HG03558 (cell line): ENCODE measurements around the gene UBE2L5.

Source experiments
- ATAC-seq: cut with Tn5 transposase; IDR thresholded peaks from one replicate; pipeline ENCODE4 v1.9.1; 2021; ENCODE audit warnings: moderate number of reproducible peaks; ENCODE audit not compliant: unreplicated experiment; ENCODE audit errors: extremely low read depth

UBE2L5 gene

DNA sequence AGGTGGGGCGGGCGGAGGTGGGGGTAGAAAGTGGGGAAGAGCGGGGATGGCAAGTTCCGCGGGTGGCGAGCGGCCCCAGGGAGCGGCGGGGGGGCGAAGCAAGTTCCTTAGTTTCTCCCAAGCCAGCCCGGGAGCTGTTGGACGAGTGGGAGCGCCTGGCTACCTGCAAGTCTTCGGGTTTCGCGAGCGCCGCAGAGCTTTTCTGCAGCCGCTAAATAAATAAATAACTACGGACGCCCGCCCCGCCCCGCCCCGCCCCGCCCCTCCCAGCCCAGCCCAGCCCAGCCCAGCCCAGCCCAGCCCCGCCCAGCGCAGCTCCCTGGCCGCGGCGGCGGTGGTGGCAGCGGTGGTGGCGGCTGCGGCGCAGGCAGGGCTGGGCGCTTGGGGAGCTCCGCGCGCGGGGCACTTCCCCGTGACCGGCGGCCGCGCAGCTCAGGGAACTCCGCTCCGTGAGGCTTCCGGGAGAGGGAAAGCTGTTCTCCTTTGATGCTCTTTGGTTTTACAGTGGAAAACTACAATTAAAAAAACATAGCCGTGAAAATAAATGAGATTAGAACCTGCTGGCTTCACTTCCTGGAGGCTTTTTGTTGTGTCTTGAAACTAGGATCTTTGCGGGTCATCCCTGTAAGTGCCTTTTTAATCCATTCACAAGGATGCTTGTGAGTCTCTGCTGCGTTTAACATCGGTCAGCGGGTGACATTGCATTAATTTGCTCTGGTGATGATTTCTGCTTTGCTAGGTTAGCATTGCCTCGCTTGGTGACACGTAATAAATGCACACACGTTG is at the start of gene UBE2L5:
TSS of gene UBE2L5 (plus strand) at position 440 of the 786 bp plus-strand sequence. CDS start 5,498 bp downstream, outside the sequence.
- ATAC-seq = no peak

DNA sequence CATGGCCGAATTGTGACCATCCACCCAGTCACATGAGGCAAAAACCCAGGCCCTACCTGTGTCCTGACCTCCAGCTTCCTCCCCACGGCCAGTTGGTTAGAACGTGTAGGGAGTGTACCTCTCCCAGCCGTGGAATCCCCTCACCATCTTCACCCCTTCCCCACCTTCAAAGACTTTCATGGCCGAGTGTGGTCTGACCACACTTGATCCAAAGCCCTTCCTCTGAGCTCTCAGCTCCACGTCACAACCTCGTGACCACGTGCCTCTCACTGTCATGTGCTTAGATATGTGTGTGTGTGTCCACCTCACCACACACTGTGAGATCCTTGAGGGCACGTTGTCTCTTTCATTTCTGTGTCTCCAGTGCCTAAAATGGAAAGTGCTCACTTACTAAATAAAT is 48.6 kb upstream of the UBE2L5 start:
- ATAC-seq = no peak

- no peak for ATAC-seq
These were observed 46.9 kb upstream of the UBE2L5 start for GRCh38 chr13:30375265-30375835.

- peak; percentile 29 for ATAC-seq
These were observed 45.6 kb upstream of the UBE2L5 start for GRCh38 chr13:30376426-30377311.

GRCh38 chr13:30377312-30377685 is 45.0 kb upstream of the UBE2L5 start:
- no peak for ATAC-seq

DNA sequence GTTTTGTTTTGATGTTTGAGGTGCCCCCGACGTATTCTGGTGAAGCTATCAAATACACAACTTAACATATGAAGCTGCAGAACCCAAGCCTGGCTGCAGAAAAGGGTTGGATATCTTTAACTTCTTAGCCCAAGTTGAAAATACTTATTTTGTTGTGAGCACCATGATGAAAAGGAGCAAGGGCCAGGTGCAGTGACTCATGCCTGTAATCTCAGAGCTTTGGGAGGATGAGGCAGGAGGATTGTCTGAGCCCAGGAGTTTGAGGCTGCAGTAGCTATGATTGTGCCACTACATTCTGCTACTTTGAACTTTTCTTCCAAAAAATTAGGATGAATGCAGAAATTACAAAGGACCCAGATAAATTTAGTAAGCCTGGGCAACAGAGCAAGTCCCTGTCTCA is 44.1 kb upstream of the UBE2L5 start:
- ATAC-seq = no peak

- ATAC-seq = no peak
These were observed 41.2 kb upstream of the UBE2L5 start for GRCh38 chr13:30381049-30381448.

DNA sequence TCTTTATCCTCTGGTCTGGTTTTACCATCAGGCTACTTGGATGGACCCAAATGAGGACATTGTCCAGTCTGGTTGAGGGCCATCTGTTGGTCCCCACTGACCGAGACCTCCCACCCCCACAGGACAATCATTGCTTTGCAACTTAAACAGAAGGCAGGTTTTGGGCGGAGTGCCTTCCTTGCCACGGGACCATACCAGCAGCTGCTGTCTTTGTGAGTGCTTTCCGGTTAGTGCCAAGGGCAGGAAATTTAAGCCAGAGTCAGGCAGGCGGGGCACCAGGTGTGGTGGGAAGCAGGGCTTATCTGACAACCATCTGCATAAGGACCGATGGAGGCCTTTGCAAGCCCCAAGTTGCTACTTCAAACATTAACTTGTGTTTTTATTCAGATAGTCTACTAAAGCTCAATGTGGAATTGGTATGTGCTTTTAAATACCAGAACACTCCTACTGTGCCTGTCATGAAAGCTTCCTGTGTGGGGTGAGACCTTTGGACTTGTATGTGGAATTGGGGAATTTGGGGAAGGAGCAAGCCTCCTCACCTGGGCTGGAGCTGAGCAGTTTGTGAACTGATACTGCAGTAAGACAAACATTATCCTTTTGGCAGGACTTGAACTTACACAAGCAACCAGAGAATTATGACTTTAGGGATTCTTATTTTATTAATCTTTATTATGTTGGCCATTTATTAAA is 39.3 kb upstream of the UBE2L5 start:
- ATAC-seq = no peak

- ATAC-seq = no peak
These were observed 33.6 kb upstream of the UBE2L5 start for GRCh38 chr13:30388406-30389283.

- ATAC-seq = no peak
These were observed 30.2 kb upstream of the UBE2L5 start for GRCh38 chr13:30391956-30392680.

GRCh38 chr13:30392681-30393045 is 29.6 kb upstream of the UBE2L5 start:
- ATAC-seq = no peak

- ATAC-seq = no peak
These were observed 27.5 kb upstream of the UBE2L5 start for GRCh38 chr13:30394751-30395191.

DNA sequence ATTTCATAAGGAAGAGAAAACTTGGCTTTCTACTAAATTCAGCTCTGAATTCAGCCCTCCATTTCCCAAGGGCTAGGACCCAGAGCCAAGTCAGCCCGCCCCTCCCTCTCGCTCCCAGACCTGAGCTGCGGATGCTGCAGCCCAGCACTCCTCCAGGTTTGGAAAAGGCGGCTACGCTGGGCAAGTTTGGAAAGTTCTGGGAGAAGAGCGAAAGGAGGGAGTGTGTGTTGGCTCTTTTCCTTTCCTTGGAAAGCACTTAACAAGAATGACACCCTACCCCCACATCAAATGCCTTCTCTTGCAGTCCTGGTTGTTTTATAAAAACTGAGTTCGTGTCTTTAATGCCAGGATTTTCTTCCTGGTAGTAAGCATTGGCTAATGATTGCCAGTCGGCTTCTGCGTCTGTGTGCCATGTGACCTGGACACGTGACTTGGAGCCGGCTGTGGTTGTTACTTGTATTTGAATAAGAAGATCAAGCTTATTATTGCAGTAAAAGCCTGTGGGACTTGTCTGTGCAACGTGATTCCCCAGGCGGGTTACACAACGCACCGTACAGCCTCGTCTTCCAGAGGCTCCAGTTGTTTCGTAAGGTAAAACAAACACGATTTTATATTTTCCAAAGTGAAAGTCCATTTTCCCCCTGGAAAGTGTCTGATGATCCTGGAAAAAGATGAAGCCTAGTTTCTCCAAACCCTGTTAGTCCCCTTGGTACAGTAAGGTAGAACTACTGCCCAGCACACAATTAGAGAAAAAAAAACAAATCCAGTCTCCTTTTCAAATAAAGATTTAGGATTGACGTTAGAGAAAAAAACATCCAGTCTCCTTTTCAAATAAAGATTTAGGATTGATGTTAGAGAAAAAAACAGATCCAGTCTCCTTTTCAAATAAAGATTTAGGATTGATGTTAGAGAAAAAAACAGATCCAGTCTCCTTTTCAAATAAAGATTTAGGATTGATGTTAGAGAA is 26.8 kb upstream of the UBE2L5 start:
- ATAC-seq = no peak

DNA sequence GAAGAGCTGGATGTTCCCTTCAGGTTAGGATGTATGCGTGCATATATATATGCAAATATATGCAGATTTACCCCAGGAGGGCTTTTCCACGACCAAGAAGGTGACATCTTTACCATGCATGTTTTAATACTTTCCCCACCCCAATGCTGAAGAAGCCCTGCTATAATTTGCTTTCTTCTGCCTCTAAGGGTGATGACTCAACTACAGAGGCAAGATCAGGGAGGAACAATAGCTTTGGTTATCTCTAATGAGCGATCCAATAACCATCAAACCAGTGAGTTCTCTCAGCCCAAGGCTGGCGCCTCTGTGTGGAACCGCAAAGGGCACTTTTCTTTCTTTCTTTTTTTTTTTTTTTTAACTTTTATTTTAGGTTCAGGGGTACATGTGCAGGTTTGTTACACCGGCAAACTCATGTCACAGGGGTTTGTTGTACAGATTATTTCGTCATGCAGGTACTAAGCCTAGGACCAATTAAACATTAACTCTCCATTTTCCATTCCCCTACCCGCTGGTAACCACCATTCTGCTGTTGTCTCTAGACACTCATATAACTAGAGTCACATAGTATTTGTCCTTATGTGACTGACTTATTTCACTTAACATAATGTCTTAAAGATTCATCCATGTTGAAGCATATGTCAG is 25.7 kb upstream of the UBE2L5 start:
- ATAC-seq = no peak

- no peak for ATAC-seq
These were observed 23.7 kb upstream of the UBE2L5 start for GRCh38 chr13:30398601-30399072.

DNA sequence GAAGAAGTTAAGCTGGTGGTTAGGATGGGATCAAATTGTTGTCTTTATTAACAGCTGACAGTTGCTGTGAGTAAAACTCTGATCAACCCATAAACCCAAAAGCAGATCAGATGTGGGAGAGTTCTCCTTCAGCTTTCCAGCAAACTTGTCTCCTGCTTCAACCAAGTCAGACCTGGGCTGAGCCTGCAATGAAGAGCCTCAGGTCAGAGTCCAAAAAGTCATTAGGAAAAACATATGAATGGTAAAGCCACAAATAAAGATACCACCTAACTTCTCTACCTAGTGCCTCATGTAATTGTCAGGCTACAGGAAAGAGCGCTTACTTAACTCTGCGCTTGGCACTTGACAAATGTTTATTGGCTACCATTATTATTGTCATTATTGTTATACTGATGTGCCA is 21.9 kb upstream of the UBE2L5 start:
- no peak for ATAC-seq

DNA sequence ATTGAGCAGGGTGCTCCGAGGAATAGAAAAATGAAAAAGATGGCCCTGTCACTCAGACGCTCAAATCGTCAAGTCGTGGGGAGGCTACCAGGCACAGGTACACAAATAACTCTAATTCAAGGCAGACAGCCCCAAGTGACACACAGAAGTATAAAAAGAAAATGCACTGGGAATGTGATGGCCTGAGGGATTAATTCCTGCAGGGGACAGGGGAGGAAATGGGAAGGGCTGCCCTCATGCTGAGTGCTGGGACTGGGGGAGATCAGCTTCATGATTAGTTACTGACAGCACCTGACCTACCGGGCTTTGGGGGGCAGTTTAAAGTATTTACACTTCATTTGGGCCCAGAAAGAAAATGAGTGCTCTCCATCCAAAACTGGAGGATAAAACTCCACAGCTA is 20.9 kb upstream of the UBE2L5 start:
- ATAC-seq = no peak
